GM23248 (cell line): Measurements from ENCODE around the gene THRA.

Source experiments
- EZH2 ChIP-seq: fragments of 200-600 bp; sonication (generic); IDR thresholded peaks from 2 replicates; pipeline ENCODE4 v1.6.1; 2018; ENCODE audit warnings: antibody characterized with exemption, mild to moderate bottlenecking; ENCODE audit not compliant: insufficient read depth, poor library complexity, severe bottlenecking
- EZH2phosphoT487 ChIP-seq: fragments of 200-600 bp; sonication (generic); IDR thresholded peaks from 2 replicates; pipeline ENCODE4 v1.6.1; 2018; ENCODE audit warnings: antibody characterized with exemption, moderate library complexity, mild to moderate bottlenecking, low read depth; ENCODE audit not compliant: insufficient read depth

DNA sequence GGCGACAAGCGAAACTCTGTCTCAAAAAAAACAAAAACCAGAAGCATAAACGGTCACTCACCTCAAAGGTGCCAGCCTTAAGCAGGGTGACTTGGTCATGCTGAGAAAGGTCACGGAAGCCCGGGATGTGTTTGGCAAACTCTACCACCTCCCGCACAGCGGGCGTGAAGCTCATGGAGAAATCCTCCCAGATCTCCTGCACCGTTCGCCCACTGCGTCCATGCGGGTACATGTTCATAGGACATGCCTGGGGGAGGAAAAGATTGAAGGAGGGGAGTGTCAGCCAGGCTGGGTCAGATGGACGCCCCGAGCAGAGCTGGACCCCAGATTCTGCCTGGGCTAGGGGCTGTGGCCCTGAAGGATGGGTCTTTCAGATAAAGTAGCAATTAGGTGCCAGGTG is 32.1 kb downstream of the THRA start:
- TF ChIP-seq EZH2 (no peak), EZH2phosphoT487 (no peak)
